CD4-positive, alpha-beta T cell treated with Interferon alpha-2 for 1 hour (primary cell): ENCODE results near the gene MTMR12.

Experiments used
- DNase-seq, 2 donors: peaks; one replicate each; pipeline ENCODE4 v3.0.0-alpha.2; 2020 to 2022

Gene MTMR12, protein sequence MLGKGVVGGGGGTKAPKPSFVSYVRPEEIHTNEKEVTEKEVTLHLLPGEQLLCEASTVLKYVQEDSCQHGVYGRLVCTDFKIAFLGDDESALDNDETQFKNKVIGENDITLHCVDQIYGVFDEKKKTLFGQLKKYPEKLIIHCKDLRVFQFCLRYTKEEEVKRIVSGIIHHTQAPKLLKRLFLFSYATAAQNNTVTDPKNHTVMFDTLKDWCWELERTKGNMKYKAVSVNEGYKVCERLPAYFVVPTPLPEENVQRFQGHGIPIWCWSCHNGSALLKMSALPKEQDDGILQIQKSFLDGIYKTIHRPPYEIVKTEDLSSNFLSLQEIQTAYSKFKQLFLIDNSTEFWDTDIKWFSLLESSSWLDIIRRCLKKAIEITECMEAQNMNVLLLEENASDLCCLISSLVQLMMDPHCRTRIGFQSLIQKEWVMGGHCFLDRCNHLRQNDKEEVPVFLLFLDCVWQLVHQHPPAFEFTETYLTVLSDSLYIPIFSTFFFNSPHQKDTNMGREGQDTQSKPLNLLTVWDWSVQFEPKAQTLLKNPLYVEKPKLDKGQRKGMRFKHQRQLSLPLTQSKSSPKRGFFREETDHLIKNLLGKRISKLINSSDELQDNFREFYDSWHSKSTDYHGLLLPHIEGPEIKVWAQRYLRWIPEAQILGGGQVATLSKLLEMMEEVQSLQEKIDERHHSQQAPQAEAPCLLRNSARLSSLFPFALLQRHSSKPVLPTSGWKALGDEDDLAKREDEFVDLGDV

DNA sequence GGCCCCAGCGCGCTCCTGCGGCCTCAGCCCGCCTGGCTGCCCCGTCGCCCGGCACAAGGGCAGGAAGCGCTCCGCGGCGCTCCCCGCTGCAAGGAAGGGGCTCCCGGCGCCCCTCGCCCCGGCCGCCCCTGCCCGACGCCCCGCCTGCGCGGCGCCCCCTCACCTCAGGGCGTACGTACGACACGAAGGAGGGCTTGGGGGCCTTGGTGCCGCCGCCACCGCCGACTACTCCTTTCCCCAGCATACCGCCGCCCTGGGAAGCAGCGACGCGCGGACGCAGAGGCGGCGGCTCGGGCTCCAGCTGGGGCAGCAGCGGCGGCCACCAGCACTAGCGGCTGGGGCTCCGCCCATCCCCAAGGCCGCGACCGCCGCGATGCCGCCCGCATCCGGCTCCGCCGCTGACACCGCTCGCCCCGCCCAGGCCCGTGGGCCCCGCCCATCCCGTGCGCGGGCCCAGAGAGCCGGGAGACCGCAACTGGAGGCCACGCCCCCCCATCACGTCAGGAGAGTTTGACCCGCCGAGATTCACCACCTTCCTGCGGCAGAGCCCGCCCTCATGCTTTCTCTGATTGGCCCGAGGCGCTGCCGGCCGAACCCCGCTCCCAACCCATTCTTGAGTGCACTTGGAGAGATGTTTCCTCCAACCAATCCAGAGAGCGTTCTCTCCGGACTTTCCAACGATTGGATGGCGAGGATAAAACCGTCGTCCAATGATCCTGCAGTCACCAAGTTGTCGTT lies at the start of gene MTMR12:
Gene MTMR12, minus strand, starts transcription at position 345 of the 738 bp plus-strand sequence. Its CDS starts 101 bp downstream, at position 244.
- peak; percentile 100 for DNase-seq

DNA sequence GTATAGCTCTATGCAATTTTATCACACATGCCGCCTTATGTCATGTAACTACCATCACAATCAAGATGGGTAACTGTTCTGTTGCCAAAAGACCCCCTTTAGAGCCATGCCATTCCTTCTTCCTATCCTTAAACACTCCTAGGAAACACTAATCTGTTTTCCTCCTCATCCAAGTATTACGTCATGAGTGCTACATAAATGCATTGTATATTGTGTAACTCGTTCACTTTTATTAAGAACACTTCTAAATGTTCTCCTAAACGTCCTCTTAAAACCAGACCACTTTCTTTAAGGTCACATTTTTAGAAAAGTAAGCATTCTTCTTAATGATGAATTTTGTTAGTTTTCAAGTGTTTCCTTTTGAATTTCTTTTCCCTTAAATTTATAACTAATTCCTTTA lies 49.8 kb upstream of the MTMR12 start:
- no peak for DNase-seq

DNA sequence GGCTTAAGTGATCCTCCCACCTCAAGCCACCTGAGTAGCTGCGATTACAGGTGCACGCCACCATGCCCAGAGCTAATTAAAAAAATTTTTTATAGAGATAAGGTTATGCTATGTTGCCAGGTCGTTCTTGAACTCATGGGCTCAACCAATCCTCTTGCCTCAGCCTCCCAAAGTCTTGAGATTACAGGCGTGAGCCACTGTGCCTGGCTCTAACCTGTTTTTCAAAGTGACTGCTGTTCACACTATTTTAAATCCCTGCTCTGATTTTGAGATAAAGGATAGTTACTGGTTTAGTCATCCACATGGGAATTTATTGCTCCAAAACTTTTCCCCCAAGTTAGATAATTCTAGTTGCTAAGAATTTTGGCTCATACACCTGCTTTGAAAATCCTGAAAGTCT lies 48.2 kb upstream of the MTMR12 start:
- no peak for DNase-seq

DNA sequence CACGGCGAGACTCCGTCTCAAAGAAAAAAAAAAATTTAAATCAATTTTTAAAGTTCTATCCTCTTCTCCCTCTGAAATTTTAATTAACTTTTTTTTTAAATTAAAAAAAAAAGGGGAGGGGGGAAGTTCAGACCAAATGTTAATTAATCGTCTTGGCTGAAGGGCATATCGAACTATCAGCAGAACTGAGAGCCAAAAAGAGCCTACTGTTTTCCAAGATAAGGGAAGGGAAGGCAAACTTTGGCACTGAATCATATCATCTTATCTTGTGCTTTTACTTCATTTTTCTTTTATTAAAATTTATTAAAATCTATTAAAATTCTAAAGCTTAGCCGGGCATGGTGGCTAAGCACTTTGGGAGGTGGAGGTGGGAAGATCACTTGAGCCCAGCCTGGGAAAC lies 45.9 kb upstream of the MTMR12 start:
- no peak for DNase-seq

DNA sequence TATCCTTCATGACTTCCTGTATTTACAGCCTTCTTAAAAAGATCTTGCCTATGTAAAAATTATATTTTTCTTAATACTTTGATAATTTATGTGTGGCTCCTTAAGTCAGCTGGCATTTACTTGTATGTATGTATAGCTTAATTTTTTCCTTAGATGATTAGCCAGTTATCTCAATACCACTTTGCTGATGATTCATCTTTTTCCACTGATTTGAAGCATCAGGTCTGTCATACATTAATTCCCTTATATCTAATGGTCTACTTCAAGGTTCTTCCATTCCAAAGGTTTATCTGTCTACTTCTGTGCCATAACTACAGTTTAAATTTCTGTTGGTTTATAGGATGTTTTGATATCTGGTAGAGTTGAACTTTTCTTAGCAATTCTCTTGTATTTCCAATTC lies 44.9 kb upstream of the MTMR12 start:
- no peak for DNase-seq

DNA sequence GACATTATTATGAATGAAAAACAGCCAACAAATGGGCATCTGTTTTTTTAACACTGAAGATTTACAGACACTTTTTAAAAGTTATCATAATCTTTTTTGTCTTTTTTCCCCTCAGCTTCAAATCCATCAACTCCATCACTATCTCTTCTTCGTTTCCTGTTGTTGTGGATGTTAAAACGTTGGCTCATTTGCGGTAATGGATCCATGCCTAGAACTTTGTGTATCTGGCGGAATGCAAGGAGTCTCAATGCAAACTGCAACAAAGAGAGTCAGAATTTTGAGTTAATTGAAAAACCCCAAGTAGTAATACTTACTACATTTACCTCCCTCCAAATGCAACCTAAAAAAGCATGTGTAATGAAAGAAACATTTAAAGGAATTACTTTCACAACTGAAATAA lies 42.9 kb upstream of the MTMR12 start:
- no peak for DNase-seq

DNA sequence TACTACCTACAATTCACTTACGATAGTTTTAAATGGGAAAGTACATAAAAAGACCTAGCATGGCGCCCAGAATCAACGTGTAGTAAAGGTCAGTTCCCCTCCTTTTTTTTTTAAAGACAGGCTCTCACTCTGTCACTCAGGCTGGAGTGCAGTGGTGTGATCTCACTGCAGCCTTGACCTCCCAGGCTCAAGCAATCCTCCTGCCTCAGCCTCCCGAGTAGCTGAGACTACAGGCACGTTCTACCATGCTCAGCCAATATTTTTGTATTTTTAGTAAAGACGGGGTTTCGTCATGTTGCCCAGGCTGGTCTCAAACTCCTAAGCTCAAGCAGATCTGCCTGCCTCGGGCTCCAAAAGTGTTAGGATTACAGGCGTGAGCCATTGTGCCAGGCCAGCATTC lies 40.7 kb upstream of the MTMR12 start:
- DNase-seq: no peak

DNA sequence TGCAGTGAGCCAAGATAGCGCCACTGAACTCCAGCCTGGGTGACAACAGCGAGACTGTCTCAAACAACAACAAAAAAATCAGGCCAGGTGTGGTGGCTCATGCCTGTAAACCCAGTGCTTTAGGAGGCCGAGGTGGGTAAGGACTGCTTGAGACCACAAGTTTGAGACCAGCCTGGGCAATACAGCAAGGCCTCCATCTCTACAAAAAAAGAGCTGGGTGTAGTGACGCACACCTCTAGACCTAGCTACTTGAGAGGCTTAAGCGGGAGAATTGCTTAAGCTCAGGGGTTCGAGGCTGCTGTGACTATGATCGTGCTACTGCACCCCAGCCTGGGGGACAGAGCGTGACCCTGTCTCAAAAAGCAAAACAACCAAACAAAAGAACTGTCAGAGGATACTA lies 39.9 kb upstream of the MTMR12 start:
- no peak for DNase-seq

DNA sequence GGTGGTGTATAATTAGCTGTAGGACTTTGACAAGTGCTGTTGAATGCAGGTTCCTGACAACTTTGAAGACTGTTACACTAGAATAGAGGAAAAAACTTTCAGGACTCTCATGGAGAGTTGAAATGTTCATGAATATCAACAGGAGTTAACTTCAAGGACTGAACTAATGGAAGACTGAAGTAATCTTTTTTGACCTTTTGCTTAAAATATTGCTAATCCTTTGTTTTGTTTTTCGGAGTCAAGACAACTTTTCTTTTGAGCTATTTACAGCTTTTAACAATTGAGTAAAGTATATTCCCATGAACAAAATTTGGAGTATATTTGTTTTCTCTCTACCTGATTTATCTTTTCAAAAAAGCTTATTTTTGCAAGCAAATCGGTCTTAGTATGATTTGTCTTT lies 34.1 kb upstream of the MTMR12 start:
- no peak for DNase-seq

DNA sequence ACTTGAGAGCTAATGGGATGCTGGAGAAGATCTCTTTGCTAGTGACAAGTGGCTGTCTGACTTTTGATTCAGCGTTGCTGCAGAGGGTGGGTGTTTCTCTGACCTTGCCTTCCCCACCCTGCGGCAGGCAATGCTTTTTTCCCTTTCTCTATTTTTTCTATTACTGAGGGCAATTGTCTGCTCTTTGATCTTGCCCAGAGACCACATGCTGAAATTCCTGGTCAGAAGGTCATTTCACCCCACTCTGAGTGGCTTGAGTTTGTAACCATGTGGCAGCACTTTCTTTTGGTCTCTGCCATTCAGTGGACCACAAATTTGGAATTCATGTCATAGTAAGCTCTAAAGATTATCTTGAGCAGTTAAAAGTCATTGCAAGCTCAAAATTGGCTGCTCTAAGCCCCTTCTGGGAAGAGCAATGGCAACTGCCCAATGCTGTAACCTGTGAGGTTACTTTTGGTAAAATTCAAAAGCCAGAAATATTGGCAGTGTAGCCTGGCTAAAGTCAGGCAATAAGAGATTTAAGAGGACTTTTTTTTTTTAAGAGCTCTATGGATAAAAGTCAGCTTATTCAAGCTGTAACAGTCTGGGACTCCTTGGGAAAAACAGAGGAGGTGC lies 30.4 kb upstream of the MTMR12 start:
- no peak for DNase-seq

DNA sequence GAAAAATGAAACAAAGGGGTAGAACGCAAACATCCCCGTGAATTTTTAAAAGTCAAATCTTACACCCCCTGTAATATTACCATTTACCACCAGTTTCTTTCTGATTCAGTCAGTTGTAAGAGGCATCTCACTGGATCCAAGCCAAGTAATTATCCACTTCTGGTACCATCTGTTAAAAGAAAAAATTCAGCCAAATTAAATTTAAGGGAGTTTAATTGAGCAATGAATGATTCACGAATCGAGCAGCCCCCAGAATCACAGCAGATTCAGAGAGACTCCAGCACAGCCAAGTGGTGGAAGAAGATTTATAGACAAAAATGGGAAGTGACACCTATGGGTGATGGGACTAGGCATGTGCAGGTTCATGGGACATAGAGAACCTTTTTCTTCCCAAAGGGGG lies 29.9 kb upstream of the MTMR12 start:
- DNase-seq: no peak

DNA sequence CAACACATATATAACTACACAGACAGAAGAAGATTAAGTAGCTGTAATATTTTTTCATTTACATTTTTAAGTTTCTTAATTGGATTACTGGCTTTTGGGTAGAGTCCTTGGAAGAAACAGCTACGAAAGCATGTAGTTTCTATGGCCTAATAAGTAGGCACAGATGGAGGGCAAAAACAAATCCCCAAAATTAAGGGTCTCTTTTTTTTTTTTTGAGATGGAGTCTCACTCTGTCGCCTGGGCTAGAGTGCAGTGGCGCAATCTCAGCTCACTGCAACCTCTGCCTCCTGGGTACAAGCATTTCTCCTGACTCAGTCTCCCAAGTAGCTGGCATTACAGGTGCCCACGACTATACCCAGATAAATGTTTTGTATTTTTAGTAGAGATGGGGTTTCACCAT lies 27.1 kb upstream of the MTMR12 start:
- no peak for DNase-seq

DNA sequence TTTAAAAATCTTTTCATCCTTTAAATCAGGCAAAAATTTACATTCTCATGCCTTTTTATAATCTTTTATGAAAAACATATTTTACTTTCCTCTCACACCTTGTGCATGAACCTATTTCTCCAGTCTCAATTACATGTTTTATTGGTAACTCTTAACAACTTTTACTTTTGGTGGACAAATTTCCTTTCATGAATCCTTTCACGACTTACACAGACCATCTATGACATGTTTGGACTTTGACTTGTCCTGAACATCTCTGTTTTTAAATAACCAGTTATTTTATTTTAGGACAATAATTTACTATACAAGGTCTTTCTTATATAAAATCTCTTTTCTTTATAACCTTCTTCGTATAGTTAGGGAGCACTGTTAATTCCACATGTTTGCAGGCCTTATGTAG lies 26.5 kb upstream of the MTMR12 start:
- no peak for DNase-seq

DNA sequence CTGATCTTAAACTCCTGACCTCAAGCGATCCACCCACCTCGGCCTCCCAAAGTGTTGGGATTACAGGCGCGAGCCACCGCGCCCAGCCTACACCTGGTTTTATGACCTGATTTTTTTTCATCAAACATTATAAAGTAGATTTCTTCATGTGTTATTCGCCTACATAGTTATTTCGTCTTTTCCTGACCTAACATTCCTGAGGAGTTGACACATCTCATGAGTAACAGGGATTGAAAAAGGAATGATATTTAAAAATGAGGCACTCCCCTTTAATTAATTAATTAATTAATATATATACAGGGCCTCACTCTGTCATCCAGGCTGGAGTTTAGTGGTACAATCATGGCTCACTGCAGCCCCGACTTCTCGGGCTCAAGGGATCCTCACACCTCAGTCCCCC lies 20.2 kb upstream of the MTMR12 start:
- no peak for DNase-seq

DNA sequence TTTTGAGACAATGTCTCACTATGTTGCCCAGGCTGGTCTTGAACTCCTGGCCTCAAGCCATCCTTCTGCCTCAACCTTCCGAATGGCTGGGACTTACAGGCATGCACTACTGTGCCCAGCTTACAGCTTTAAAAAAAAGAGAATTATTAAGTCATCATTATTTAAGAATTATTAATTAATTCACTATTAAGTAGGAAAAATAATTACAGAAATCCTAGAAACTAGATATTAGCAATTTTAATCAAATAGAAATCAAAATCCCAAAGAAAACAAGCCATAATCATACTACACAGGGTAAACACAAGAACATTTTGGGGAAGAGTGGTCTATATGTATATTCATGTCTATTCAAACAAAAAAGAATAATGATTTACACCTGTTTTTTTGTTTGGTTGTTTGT lies 19.6 kb upstream of the MTMR12 start:
- DNase-seq: no peak

DNA sequence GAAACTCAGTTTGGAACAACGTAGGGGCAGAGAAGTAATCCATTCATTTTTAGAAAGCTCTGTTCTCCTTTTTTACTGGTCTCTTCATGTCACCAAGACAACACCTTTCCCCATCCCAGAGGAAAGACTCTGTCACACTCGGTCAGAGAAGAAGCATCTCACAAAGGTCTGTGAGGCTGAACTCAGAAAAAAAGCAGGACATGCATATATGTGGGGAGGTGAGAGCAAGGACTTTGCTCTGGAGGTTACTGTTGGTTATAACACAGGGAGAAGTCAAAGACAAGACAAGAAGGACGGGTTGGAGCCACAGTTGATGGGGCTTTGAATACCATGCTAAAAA lies 19.2 kb upstream of the MTMR12 start:
- no peak for DNase-seq

DNA sequence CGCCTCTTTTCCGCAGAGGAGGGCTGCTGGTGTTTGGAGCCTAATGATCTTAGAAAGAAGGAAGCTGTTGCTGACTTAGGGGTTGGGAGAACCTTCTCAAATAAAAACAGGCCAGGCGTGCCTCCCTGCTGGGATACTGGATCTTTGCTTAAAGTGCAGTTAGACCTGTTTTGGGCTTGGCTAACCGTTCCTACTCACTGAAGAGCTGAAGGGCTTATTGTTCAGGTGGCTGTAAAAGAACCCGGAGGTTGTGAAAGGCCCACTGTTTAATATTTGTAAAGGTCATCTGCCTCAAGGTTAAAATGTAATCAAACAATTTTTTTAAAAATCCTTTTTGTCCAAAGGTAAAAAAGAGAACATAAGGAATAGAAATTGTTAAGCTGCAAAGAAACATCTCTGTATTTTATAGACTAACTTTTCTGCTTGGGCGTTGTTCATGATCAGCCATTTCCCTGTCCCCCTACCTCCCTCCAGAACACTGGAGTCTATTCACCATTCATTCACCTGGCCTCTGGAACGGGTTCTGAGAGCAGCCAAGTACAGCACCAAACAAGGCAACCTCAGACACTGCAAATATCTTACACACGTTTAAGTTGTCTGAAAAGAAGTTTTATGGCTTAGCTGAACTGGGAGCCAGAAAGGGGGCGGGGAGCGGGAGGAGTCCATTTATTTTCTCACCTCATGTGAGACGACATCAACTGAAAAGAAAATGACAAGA lies 18.6 kb upstream of the MTMR12 start:
- no peak for DNase-seq

DNA sequence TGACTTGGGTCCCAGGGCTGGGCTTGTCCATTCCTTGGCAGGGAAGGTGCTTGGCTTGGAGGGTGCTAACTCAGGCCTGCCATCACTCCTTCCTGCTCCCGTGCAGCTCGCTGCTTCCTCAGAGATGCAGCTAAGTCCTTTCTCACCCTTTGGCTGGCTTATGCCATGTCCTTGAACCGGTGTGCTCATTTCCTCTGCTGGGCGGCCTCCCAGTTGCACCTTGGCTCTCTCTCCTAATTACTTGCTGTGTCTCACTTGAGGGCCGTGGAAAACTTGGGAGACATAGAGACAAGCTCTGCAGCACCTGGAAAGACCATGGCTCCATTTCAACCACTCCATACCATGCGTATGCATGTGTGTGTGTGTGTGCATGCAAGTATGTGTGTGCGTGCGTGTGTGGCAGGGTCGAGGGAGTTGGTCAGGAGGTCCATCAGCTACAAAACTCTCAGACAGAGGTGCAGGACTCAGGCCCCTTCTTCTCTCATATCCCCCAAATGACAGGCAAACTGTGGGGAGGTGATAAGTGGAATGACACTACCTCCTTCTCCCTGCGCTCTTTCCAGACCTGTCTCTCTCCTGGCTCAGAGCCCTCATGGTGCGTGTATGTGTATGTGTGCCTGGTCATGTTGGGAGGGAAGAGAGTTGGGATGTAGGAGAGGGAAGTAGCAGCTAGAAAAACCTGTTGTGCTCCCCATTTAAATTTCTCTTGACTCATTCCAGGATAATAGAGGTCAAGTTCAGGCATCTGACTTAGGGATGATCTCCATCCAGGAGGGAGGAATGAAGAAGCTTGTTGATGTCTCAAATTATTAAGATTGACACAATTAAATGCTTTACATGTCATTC lies 17.6 kb upstream of the MTMR12 start:
- DNase-seq: no peak

DNA sequence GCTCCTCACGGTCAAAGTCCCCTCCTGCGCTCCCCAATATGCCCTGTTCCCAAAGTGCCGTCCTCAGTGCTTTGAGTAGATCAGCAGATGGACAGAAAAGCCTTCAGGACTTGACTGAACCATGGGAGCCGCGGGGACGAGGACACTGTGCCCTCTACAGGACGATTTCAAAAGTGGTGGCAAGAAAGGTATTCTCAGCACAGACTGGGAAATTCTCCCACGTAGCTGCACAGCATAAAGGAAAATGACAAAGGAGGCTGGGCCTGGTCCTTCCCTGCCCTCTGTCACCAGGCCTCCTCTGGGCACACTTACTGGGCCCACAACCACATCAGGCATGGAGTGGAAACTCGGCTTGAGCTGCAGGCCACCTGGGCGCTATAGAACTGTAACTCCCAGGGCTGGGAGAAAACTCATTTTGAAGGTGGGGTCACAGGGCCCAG lies 16.7 kb upstream of the MTMR12 start:
- peak; percentile 56 to 66 for DNase-seq

DNA sequence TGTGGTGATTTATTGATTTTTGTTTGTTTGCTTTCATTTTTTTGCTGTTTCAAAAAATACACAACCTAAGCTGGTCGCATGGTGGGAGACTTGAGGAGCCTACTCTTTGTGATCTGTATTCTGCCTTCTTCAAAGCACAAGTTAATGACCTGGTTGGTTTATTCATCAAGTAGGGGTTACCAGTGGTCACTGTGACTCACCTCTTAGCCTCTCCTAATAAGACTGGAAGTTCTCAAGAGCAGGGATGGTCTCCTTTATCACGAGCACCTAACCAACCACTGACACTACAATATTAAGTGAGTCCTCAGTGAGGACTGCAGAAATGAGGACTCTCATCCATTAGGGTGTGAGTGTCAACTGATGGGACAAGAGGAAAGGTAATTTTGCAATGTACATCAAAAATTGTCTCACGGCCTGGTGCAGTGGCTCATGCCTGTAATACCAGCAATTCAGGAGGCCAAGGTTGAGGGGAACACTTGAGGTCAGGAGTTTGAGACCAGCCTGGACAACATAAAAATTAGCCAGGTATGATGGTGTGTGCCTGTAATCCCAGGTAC lies 13.6 kb upstream of the MTMR12 start:
- DNase-seq: no peak

DNA sequence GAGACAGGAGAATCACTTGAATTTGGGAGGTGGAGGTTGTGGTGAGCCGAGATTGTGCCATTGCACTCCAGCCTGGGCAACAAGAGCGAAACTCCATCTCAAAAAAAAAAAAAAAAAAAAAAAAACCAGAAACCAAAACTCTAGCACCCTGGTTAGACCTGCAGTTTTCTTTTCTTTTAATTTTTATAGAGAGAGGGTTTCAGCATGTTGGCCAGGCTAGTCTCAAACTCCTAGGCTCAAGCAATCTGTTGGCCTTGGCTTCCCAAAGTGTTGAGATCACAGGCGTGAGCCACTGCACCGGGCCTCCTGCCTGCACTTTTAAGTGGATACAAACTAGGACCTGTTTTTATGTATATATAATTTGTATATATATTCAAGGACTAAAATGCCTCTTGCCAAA lies 12.9 kb upstream of the MTMR12 start:
- DNase-seq: no peak
